ENCODE measurements around the gene LIFR. TPM values are rescaled to one million over a fixed set of nuclear protein-coding genes. Genes with fewer than 3 reads are reported as not detected.
A peak's percentile ranks its signal among the peaks of the same experiment; 100 is the strongest.

LIFR gene
- polyA plus RNA-seq, 3 donors from 2014 or later, result not detected

- Mint-ChIP-seq H3K4me3 (no peak overlapping the region), H3K27ac (no peak overlapping the region), H3K9me3 (no peaks in the 10 kb centered on the region), H3K27me3 (ENCODE audit: low read depth in 3 of 3) (peaks cover 2 to 27% (median 2%) of the 10 kb centered on the region in 3 donors), H3K36me3 (peaks cover 0 to 3% (median 0%) of the 10 kb centered on the region in 3 donors), H3K4me1 (no peaks in the 10 kb centered on the region)
- DNase-seq, result no peak
These were observed 87.3 kb downstream of the LIFR start for GRCh38 chr5:38468978-38469706.

GRCh38 chr5:38468202-38468673 lies 88.2 kb downstream of the LIFR start:
- Mint-ChIP-seq H3K4me3 (no peak overlapping the region), H3K9me3 (no peaks in the 10 kb centered on the region), H3K27me3 (ENCODE audit: low read depth in 3 of 3) (peaks cover 2 to 30% (median 6%) of the 10 kb centered on the region in 3 donors), H3K36me3 (peaks cover 0 to 3% (median 0%) of the 10 kb centered on the region in 3 donors), H3K27ac (no peak overlapping the region), H3K4me1 (no peaks in the 10 kb centered on the region)
- DNase-seq, result no peak

- Mint-ChIP-seq H3K27me3 (ENCODE audit: low read depth in 3 of 3) (peaks cover 3 to 32% (median 4%) of the 10 kb centered on the region in 3 donors), H3K27ac (no peak overlapping the region), H3K4me1 (peaks cover 0 to 2% of the 10 kb centered on the region in 2 donors), H3K4me3 (no peak overlapping the region), H3K36me3 (peaks cover 0 to 3% (median 0%) of the 10 kb centered on the region in 3 donors), H3K9me3 (no peaks in the 10 kb centered on the region)
- no peak for DNase-seq
These were observed 88.9 kb downstream of the LIFR start for GRCh38 chr5:38467353-38468040.

- H3K36me3 Mint-ChIP-seq, result peaks cover 0 to 3% (median 0%) of the 10 kb centered on the region in 3 donors
- H3K4me1 Mint-ChIP-seq, result peaks cover 0 to 7% of the 10 kb centered on the region in 2 donors
- H3K27me3 Mint-ChIP-seq (ENCODE audit: low read depth in 3 of 3), result peaks cover 10 to 31% (median 11%) of the 10 kb centered on the region in 3 donors
- H3K4me3 Mint-ChIP-seq, result no peak overlapping the region
- peaks cover 0 to 1% (median 0%) of the 10 kb centered on the region in 6 donors for H3K9me3 Mint-ChIP-seq
- no peak for DNase-seq
- H3K27ac Mint-ChIP-seq, result no peak overlapping the region
These were observed 89.8 kb downstream of the LIFR start for GRCh38 chr5:38466424-38467189.

GRCh38 chr5:38465702-38466423 lies 90.6 kb downstream of the LIFR start:
- H3K4me1 Mint-ChIP-seq, result peaks cover 0 to 7% of the 10 kb centered on the region in 2 donors
- DNase-seq, result no peak
- no peak overlapping the region for H3K27ac Mint-ChIP-seq
- peaks cover 0 to 1% (median 0%) of the 10 kb centered on the region in 6 donors for H3K9me3 Mint-ChIP-seq
- H3K27me3 Mint-ChIP-seq (ENCODE audit: low read depth in 3 of 3), result peaks cover 11 to 28% (median 11%) of the 10 kb centered on the region in 3 donors
- no peak overlapping the region for H3K4me3 Mint-ChIP-seq
- peaks cover 0 to 3% (median 0%) of the 10 kb centered on the region in 3 donors for H3K36me3 Mint-ChIP-seq

GRCh38 chr5:38465061-38465460 lies 91.4 kb downstream of the LIFR start:
- Mint-ChIP-seq H3K36me3 (no peaks in the 10 kb centered on the region), H3K27me3 (ENCODE audit: low read depth in 3 of 3) (peaks cover 11 to 36% (median 14%) of the 10 kb centered on the region in 3 donors), H3K27ac (no peak overlapping the region), H3K4me1 (peaks cover 0 to 7% of the 10 kb centered on the region in 2 donors), H3K9me3 (peaks cover 0 to 1% (median 0%) of the 10 kb centered on the region in 6 donors), H3K4me3 (no peak overlapping the region)
- no peak for DNase-seq

GRCh38 chr5:38463634-38464521 lies 92.6 kb downstream of the LIFR start:
- Mint-ChIP-seq H3K9me3 (peaks cover 0 to 1% (median 0%) of the 10 kb centered on the region in 6 donors), H3K4me1 (peaks cover 0 to 7% of the 10 kb centered on the region in 2 donors), H3K27ac (no peak overlapping the region), H3K4me3 (no peak overlapping the region), H3K36me3 (no peaks in the 10 kb centered on the region), H3K27me3 (ENCODE audit: low read depth in 3 of 3) (peaks cover 11 to 42% (median 14%) of the 10 kb centered on the region in 3 donors)
- DNase-seq, result no peak

- no peak overlapping the region for H3K4me3 Mint-ChIP-seq
- peaks cover 14 to 48% (median 14%) of the 10 kb centered on the region in 3 donors for H3K27me3 Mint-ChIP-seq (ENCODE audit: low read depth in 3 of 3)
- peaks cover 0 to 7% of the 10 kb centered on the region in 2 donors for H3K4me1 Mint-ChIP-seq
- no peaks in the 10 kb centered on the region for H3K36me3 Mint-ChIP-seq
- H3K27ac Mint-ChIP-seq, result no peak overlapping the region
- H3K9me3 Mint-ChIP-seq, result peaks cover 0 to 1% (median 0%) of the 10 kb centered on the region in 6 donors
- DNase-seq, result no peak
These were observed 93.3 kb downstream of the LIFR start for GRCh38 chr5:38462976-38463633.

GRCh38 chr5:38458174-38458573 lies 98.3 kb downstream of the LIFR start:
- Mint-ChIP-seq H3K36me3 (no peaks in the 10 kb centered on the region), H3K4me3 (no peak overlapping the region), H3K4me1 (peaks cover 32 to 44% of the 10 kb centered on the region in 2 donors), H3K27me3 (ENCODE audit: low read depth in 3 of 3) (peaks cover 38 to 61% (median 42%) of the 10 kb centered on the region in 3 donors), H3K9me3 (peaks cover 0 to 1% (median 0%) of the 10 kb centered on the region in 6 donors), H3K27ac (no peak overlapping the region)
- DNase-seq, result no peak

- Mint-ChIP-seq H3K36me3 (no peaks in the 10 kb centered on the region), H3K27me3 (ENCODE audit: low read depth in 3 of 3) (peaks cover 36 to 50% (median 38%) of the 10 kb centered on the region in 3 donors), H3K4me1 (peaks cover 42 to 48% of the 10 kb centered on the region in 2 donors), H3K4me3 (peak overlapping the region in 1 of 5 donors; percentile 7), H3K27ac (no peak overlapping the region), H3K9me3 (peaks cover 0 to 3% (median 0%) of the 10 kb centered on the region in 6 donors)
- DNase-seq, result no peak
These were observed 99.6 kb downstream of the LIFR start for GRCh38 chr5:38456657-38457399.

- H3K4me3 Mint-ChIP-seq, result peak overlapping the region; percentile 20 to 68 (median 41)
These were observed 100.6 kb downstream of the LIFR start for GRCh38 chr5:38455796-38456330.

More at GRCh38 chr5:38455796-38456330, 100.6 kb downstream of the LIFR start:
- H3K4me1 Mint-ChIP-seq, result peaks cover 44 to 53% of the 10 kb centered on the region in 2 donors
- H3K36me3 Mint-ChIP-seq, result no peaks in the 10 kb centered on the region
- no peak overlapping the region for H3K27ac Mint-ChIP-seq
- peaks cover 37 to 57% (median 40%) of the 10 kb centered on the region in 3 donors for H3K27me3 Mint-ChIP-seq (ENCODE audit: low read depth in 3 of 3)
- peaks cover 0 to 3% (median 0%) of the 10 kb centered on the region in 6 donors for H3K9me3 Mint-ChIP-seq
- DNase-seq, result peak; percentile 30 to 51 (median 40)

Data from immature natural killer cell (primary cell).